Measurements from ENCODE around the gene DDX1.

DNA sequence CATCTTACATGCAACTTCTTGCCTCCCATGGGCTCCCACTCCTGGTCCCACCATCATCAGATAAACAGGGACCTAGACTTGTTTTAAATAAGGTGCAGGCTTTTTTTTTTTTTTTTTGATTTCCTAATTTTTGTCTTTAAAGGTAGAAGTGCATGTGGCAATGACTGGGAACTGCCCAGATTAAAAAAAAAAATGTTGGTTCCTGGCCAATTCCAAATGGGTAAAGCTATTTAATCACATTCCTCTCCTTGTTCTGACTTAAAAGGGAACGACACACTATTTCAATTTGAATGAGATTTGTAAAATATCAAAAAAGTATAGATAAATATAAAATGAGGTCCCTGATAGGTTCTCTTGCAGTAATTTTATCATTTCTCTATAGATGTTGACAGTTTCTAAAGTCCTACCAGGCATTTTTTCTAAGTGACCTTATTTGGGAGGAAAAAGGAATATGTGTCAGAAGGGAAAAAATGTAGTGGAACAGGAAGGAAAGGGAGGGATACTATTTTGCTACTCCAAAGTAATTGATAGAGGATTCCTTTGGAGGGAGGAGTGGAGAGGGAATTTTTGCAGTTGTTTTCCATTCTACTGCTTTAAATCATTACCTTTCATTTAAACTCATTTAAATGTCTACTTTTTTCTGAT lies 43.3 kb downstream of the DDX1 start:
- TF ChIP-seq POLR2A (IDR thresholded peaks at IDR 0.05; ENCODE audit: extremely low read depth, insufficient read length), result no peak
- TF ChIP-seq, protein P1, sequence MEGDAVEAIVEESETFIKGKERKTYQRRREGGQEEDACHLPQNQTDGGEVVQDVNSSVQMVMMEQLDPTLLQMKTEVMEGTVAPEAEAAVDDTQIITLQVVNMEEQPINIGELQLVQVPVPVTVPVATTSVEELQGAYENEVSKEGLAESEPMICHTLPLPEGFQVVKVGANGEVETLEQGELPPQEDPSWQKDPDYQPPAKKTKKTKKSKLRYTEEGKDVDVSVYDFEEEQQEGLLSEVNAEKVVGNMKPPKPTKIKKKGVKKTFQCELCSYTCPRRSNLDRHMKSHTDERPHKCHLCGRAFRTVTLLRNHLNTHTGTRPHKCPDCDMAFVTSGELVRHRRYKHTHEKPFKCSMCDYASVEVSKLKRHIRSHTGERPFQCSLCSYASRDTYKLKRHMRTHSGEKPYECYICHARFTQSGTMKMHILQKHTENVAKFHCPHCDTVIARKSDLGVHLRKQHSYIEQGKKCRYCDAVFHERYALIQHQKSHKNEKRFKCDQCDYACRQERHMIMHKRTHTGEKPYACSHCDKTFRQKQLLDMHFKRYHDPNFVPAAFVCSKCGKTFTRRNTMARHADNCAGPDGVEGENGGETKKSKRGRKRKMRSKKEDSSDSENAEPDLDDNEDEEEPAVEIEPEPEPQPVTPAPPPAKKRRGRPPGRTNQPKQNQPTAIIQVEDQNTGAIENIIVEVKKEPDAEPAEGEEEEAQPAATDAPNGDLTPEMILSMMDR (IDR thresholded peaks at IDR 0.05; ENCODE audit: low read depth, low read length), result no peak
- TF ChIP-seq, protein P2, sequence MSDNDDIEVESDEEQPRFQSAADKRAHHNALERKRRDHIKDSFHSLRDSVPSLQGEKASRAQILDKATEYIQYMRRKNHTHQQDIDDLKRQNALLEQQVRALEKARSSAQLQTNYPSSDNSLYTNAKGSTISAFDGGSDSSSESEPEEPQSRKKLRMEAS (IDR thresholded peaks at IDR 0.05; ENCODE audit: low read depth, low read length), result no peak
